ENCODE results near the gene S100A13. TPM values are rescaled to one million over a fixed set of nuclear protein-coding genes. Genes with fewer than 3 reads are reported as not detected.
A peak's percentile ranks its signal among the peaks of the same experiment; 100 is the strongest.
"Not testable (repeated sequence)": the region's sequence is repeated elsewhere in the genome, so short reads cannot be mapped to it uniquely, and the experiment has no call there.

Gene S100A13
- 100 to 1,000 TPM in 2 of 4 donors, 10 to 100 TPM in 2; 50.1 to 132 (median 83.1) TPM for polyA plus RNA-seq
- long read RNA-seq, donor 1 = 0 reads
- long read RNA-seq, donor 2, partial matches to known transcripts = 18 of 18 reads
- long read RNA-seq, donor 2, other reads (novel, unspliced or antisense) = 0 of 18 reads
- long read RNA-seq, donor 3, partial matches to known transcripts = 50 of 50 reads
- long read RNA-seq, donor 3, other reads (novel, unspliced or antisense) = 0 of 50 reads
- long read RNA-seq, donor 4 = 0 reads
- long read RNA-seq, donor 5, partial matches to known transcripts = 18 of 18 reads
- long read RNA-seq, donor 5, other reads (novel, unspliced or antisense) = 0 of 18 reads
- long read RNA-seq, donor 6, partial matches to known transcripts = 27 of 27 reads
- long read RNA-seq, donor 6, other reads (novel, unspliced or antisense) = 0 of 27 reads
- long read RNA-seq, donor 7 = 0 reads
- long read RNA-seq, donor 8, partial matches to known transcripts = 6 of 6 reads
- long read RNA-seq, donor 8, other reads (novel, unspliced or antisense) = 0 of 6 reads
- long read RNA-seq, donor 9, partial matches to known transcripts = 15 of 16 reads
- long read RNA-seq, donor 9, other reads (novel, unspliced or antisense) = 0 of 16 reads
- long read RNA-seq, donor 10, partial matches to known transcripts = 123 of 139 reads
- long read RNA-seq, donor 10, other reads (novel, unspliced or antisense) = 13 of 139 reads

DNA sequence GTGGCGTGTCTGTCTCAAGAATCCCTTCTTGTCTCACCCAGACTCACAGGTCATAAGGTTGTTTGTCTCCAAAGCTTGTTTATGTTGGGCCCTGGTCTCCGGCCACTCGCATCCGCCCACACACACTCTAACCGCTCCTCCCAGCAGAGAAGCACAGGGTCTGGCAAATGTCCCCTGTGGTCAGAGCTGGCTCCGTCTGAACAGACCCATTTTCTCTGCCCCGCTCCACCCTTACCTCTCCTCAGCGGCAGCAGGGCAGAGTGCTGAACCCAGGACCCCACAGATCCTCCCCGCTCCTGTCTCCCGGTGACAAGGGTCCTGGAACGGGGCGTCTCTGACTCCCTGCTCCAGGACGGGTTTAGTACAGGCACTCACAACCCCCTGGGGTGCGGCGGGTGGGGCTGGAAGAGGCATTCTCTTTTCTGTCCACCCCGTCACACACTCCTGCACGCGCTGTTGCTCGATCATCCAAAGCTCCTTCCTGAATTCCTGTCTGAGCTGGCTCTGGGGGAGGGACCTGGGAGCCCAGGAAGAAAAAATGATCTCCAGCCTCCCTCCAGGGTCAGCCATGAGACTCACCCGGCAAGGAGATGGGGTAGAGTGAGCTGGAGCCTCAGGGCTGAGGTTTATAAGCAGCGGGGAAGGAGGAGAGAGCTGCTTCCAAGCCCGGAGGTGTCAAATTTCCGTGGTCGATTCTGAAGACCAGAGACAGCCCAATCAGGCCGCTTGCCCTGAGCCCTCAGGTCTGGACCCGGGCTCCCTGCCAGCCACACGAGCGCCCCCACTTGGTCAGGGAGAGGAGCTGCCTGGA, at the start of gene S100A13:
Gene S100A13 (minus strand): TSS at position 602 of the 811 bp plus-strand sequence. CDS start 1,033 bp downstream, outside the sequence.
- no peak for FAIRE-seq
- peak within 1 kb of the TSS; percentile 33 to 56 (median 37) for H3K4me3 ChIP-seq (ENCODE audit: low read depth in 1 of 3, low read length in 3 of 3)
- no peaks in the 10 kb centered on the region for H3K27me3 ChIP-seq (ENCODE audit: control insufficient read depth in 3 of 3, insufficient read depth in 3 of 3, low read length in 3 of 3)
- H3K9me3 ChIP-seq (ENCODE audit: control insufficient read depth in 2 of 2, insufficient read depth in 1 of 2, low read depth in 1 of 2, low read length in 1 of 2) = no peaks in the 10 kb centered on the region
- peaks cover 0 to 14% (median 0%) of the 10 kb centered on the region in 3 donors for H3K36me3 ChIP-seq (ENCODE audit: control insufficient read depth in 3 of 3, insufficient read depth in 2 of 3, low read depth in 1 of 3, low read length in 3 of 3)
- 12 to 22% (median 16%) methylated on average over 27 to 28 of the region's 28 CpGs for WGBS, 3 donors
- peak within 1 kb of the TSS; percentile 36 to 91 (median 80) for H3K27ac ChIP-seq (ENCODE audit: low read depth in 1 of 3, low read length in 2 of 3)
- peaks cover 0 to 56% (median 3%) of the 10 kb centered on the region in 3 donors for H3K4me1 ChIP-seq (ENCODE audit: control insufficient read depth in 3 of 3, insufficient read depth in 2 of 3, low read depth in 1 of 3, low read length in 2 of 3)
- DNase-seq = peak; percentile 66 to 88

DNA sequence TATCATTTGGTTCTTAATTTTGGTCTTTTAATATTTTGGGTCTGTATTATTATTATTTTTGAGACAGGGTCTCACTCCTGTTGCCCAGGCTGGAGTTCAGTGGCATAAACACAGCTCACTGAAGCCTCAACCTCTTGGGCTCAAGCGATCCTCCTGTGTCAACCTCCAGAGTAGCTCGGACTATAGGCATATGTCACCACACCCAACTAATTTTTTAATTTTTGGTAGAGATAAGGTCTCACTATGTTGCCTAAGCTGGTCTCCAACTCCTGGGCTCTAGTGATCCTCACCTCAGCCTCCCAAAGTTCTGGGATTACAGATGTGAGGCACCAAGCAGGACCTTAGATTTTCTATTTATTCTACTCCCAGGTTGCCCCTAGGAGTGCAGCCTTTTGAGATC, 46.2 kb upstream of the S100A13 start:
- peaks cover 0 to 10% (median 0%) of the 10 kb centered on the region in 3 donors for H3K36me3 ChIP-seq (ENCODE audit: control insufficient read depth in 3 of 3, insufficient read depth in 2 of 3, low read depth in 1 of 3, low read length in 3 of 3)
- WGBS, 3 donors = 91 to 98% (median 96%) methylated on average over 2 of the region's 2 CpGs
- H3K27me3 ChIP-seq (ENCODE audit: control insufficient read depth in 3 of 3, insufficient read depth in 3 of 3, low read length in 3 of 3) = peaks cover 0 to 9% (median 3%) of the 10 kb centered on the region in 3 donors
- peaks cover 0 to 19% (median 6%) of the 10 kb centered on the region in 3 donors for H3K4me1 ChIP-seq (ENCODE audit: control insufficient read depth in 3 of 3, insufficient read depth in 2 of 3, low read depth in 1 of 3, low read length in 2 of 3)
- no peaks in the 10 kb centered on the region for H3K9me3 ChIP-seq (ENCODE audit: control insufficient read depth in 2 of 2, insufficient read depth in 1 of 2, low read depth in 1 of 2, low read length in 1 of 2)
- no peak overlapping the region for H3K4me3 ChIP-seq (ENCODE audit: low read depth in 1 of 3, low read length in 3 of 3)
- DNase-seq (no peak), FAIRE-seq (no peak)
- no peak overlapping the region for H3K27ac ChIP-seq (ENCODE audit: low read depth in 1 of 3, low read length in 2 of 3)

DNA sequence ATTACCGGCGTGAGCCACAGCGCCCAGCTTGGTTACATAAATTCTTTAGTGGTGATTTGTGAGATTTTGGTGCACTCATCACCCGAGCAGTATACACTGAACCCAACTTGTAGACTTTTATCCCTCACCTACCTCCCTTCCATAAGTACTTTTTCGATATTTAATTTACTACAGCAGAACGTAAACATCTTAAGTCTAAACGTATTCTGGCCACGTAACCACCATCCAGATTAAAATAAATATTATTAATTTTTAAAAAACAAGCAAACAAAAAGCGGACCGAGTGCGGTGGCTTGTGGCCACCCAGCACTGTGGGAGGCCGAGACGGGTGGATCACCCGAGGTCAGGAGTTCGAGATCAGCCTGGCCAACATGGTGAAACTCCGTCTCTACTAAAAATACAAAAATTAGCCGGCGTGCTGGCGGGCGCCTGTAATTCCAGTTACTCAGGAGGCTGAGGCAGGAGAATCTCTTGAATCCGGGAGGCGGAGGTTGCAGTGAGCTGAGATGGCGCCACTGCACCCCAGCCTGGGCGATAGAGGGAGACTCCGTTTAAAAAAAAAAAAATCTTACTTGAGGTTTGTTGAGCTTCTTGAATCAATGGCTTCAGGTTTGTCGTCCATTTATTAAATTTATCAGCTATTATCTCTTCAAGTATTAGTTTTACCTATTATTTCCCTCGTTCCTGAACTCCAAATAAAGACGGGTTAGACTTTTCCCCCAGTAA, 44.5 kb upstream of the S100A13 start:
- H3K9me3 ChIP-seq (ENCODE audit: control insufficient read depth in 2 of 2, insufficient read depth in 1 of 2, low read depth in 1 of 2, low read length in 1 of 2); FAIRE-seq; H3K27me3 ChIP-seq (ENCODE audit: control insufficient read depth in 3 of 3, insufficient read depth in 3 of 3, low read length in 3 of 3); DNase-seq; H3K4me1 ChIP-seq (ENCODE audit: control insufficient read depth in 3 of 3, insufficient read depth in 2 of 3, low read depth in 1 of 3, low read length in 2 of 3): not testable (repeated sequence)
- H3K27ac ChIP-seq (ENCODE audit: low read depth in 1 of 3, low read length in 2 of 3) = peak overlapping the region; percentile 62 to 91 (median 88)
- 4 to 6% (median 5%) methylated on average over 28 of the region's 28 CpGs for WGBS, 3 donors
- H3K4me3 ChIP-seq (ENCODE audit: low read depth in 1 of 3, low read length in 3 of 3) = peak overlapping the region; percentile 32 to 54 (median 48)
- peaks cover 5 to 20% (median 6%) of the 10 kb centered on the region in 3 donors for H3K36me3 ChIP-seq (ENCODE audit: control insufficient read depth in 3 of 3, insufficient read depth in 2 of 3, low read depth in 1 of 3, low read length in 3 of 3)

DNA sequence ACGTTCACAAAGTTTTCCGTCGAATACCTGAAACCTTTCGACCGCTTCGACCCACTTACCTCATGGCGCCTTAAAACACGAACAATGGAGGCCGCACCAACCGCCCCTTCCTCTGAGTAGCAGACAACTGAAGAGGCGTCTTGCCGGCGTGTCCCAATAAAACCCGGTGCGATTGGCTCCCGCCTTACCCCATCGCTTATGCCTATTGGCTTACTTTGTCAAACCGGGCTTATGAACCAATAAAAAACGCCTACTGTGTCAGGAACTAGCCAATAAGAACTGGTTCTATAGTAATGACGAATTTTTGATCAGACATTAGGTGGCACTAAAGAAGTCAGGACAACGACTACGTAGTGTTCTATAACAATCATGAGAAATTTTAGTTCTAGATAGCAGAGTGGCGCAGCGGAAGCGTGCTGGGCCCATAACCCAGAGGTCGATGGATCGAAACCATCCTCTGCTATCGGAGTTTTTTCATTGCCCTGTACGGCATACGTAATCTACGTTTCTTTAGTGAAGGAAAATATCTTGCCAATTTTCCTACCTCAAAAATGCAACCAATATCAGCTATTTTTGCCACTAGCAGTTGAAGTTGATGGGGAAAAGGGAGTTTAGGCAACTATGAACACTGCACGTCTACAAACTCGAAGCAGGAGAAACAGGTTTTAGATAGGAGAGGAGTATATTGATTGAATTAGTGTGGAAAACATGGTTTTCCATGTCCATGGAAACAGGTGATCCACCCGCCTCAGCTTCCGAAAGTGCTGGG, 43.7 kb upstream of the S100A13 start, which contains the start of gene ILF2:
Gene ILF2 (minus strand): TSS at position 135 of the 769 bp plus-strand sequence. CDS start 71 bp downstream, at position 64.
- DNase-seq (peak; percentile 99), FAIRE-seq (peak; percentile 87)
- WGBS, 3 donors = 0% methylated on average over 35 of the region's 35 CpGs
- H3K4me1 ChIP-seq (ENCODE audit: control insufficient read depth in 3 of 3, insufficient read depth in 2 of 3, low read depth in 1 of 3, low read length in 2 of 3) = peaks cover 0 to 9% (median 3%) of the 10 kb centered on the region in 3 donors
- H3K36me3 ChIP-seq (ENCODE audit: control insufficient read depth in 3 of 3, insufficient read depth in 2 of 3, low read depth in 1 of 3, low read length in 3 of 3) = peaks cover 7 to 27% (median 8%) of the 10 kb centered on the region in 3 donors
- peak within 1 kb of the TSS; percentile 66 to 98 (median 91) for H3K27ac ChIP-seq (ENCODE audit: low read depth in 1 of 3, low read length in 2 of 3)
- no peaks in the 10 kb centered on the region for H3K27me3 ChIP-seq (ENCODE audit: control insufficient read depth in 3 of 3, insufficient read depth in 3 of 3, low read length in 3 of 3)
- peak within 1 kb of the TSS; percentile 76 to 85 (median 80) for H3K4me3 ChIP-seq (ENCODE audit: low read depth in 1 of 3, low read length in 3 of 3)
- no peaks in the 10 kb centered on the region for H3K9me3 ChIP-seq (ENCODE audit: control insufficient read depth in 2 of 2, insufficient read depth in 1 of 2, low read depth in 1 of 2, low read length in 1 of 2)

DNA sequence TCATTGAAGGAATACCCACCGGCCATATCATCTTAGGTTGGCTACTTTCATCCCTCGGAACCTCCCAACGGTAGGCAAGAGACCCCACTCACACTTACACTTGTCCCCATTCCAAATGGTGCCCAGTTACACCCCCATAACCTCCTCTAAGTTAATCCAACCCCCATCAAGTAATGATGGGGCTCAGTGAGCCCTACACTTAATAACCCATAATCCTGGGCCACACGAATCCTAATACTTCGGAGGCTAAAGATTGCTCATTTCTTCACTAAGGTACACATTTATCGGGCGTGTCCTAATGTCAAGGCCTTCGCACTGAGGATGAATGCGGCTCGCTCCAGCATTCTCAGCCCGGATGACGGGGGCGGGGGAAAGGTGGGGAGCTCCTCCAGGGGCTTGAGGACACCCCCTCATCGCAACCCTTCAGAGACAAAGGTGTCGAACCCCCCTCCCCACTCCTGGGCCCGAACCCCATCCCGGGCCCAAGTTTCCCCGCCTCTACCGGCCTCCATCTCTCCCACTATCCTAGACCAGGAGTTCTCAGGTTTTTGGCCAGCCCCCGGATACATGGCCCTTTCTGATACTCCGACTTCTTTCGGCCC, 43.1 kb upstream of the S100A13 start:
- Histone ChIP-seq H3K4me3 (ENCODE audit: low read depth in 1 of 3, low read length in 3 of 3) (peak overlapping the region; percentile 76 to 85 (median 80)), H3K27ac (ENCODE audit: low read depth in 1 of 3, low read length in 2 of 3) (peak overlapping the region; percentile 63 to 98 (median 66))
- FAIRE-seq = no peak

DNA sequence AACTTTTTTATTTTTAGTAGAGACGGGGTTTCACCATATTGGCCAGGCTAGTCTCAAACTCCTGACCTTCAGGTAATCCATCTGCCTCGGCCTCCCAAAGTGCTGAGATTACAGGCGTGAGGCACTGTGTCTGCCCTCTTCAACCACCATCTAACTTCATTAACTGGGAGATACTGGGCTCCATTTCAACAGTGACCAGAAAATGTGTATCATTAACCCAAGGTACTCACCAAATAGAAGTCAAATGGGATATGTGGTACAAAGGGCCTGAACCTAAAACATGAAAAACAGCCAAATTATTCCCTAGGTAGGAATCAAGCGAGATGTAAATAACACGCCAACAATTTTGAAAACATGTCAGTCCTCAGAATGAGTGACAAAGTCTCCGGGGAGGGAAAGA, 42.3 kb upstream of the S100A13 start:
- no peak for FAIRE-seq
- no peak for DNase-seq
- Histone ChIP-seq H3K9me3 (ENCODE audit: control insufficient read depth in 2 of 2, insufficient read depth in 1 of 2, low read depth in 1 of 2, low read length in 1 of 2) (no peaks in the 10 kb centered on the region), H3K27me3 (ENCODE audit: control insufficient read depth in 3 of 3, insufficient read depth in 3 of 3, low read length in 3 of 3) (no peaks in the 10 kb centered on the region), H3K4me3 (ENCODE audit: low read depth in 1 of 3, low read length in 3 of 3) (peak overlapping the region; percentile 11 to 80 (median 76)), H3K4me1 (ENCODE audit: control insufficient read depth in 3 of 3, insufficient read depth in 2 of 3, low read depth in 1 of 3, low read length in 2 of 3) (peaks cover 0 to 9% (median 3%) of the 10 kb centered on the region in 3 donors), H3K27ac (ENCODE audit: low read depth in 1 of 3, low read length in 2 of 3) (no peak overlapping the region), H3K36me3 (ENCODE audit: control insufficient read depth in 3 of 3, insufficient read depth in 2 of 3, low read depth in 1 of 3, low read length in 3 of 3) (peaks cover 10 to 34% (median 13%) of the 10 kb centered on the region in 3 donors)
- 84 to 87% (median 84%) methylated on average over 6 of the region's 6 CpGs for WGBS, 3 donors

More for the DNA sequence above, 43.1 kb upstream of the S100A13 start:
- no peak for DNase-seq
- WGBS, 3 donors = 0 to 2% (median 1%) methylated on average over 22 of the region's 22 CpGs
- Histone ChIP-seq H3K27me3 (ENCODE audit: control insufficient read depth in 3 of 3, insufficient read depth in 3 of 3, low read length in 3 of 3) (no peaks in the 10 kb centered on the region), H3K4me1 (ENCODE audit: control insufficient read depth in 3 of 3, insufficient read depth in 2 of 3, low read depth in 1 of 3, low read length in 2 of 3) (peaks cover 0 to 9% (median 3%) of the 10 kb centered on the region in 3 donors), H3K36me3 (ENCODE audit: control insufficient read depth in 3 of 3, insufficient read depth in 2 of 3, low read depth in 1 of 3, low read length in 3 of 3) (peaks cover 10 to 33% (median 12%) of the 10 kb centered on the region in 3 donors), H3K9me3 (ENCODE audit: control insufficient read depth in 2 of 2, insufficient read depth in 1 of 2, low read depth in 1 of 2, low read length in 1 of 2) (no peaks in the 10 kb centered on the region)

DNA sequence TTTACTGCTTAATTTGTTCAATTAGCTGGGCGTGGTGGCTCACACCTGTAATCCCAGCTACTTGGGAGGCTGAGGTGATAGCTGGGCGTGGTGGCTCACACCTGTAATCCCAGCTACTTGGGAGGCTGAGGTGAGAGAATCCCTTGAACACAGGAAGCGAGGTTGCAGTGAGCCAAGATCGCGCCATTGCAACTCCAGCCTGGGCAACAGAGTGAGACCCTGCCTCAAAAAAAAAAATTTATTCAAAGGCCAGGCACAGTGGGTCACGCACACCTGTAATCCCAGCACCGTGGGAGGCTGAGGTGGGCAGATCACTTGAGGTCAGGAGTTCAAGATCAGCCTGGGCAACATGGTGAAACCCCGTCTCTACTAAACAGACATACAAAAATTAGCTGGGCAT, 41.4 kb upstream of the S100A13 start:
- not testable (repeated sequence) for H3K27ac ChIP-seq (ENCODE audit: low read depth in 1 of 3, low read length in 2 of 3); H3K4me3 ChIP-seq (ENCODE audit: low read depth in 1 of 3, low read length in 3 of 3); DNase-seq; H3K9me3 ChIP-seq (ENCODE audit: control insufficient read depth in 2 of 2, insufficient read depth in 1 of 2, low read depth in 1 of 2, low read length in 1 of 2); H3K27me3 ChIP-seq (ENCODE audit: control insufficient read depth in 3 of 3, insufficient read depth in 3 of 3, low read length in 3 of 3); FAIRE-seq; H3K4me1 ChIP-seq (ENCODE audit: control insufficient read depth in 3 of 3, insufficient read depth in 2 of 3, low read depth in 1 of 3, low read length in 2 of 3)
- 95 to 98% (median 96%) methylated on average over 8 of the region's 8 CpGs for WGBS, 3 donors
- peaks cover 12 to 40% (median 15%) of the 10 kb centered on the region in 3 donors for H3K36me3 ChIP-seq (ENCODE audit: control insufficient read depth in 3 of 3, insufficient read depth in 2 of 3, low read depth in 1 of 3, low read length in 3 of 3)
